Measurements from ENCODE around the gene LCN2.
A peak's percentile ranks its signal among the peaks of the same experiment; 100 is the strongest.
"Not testable (repeated sequence)": the region's sequence is repeated elsewhere in the genome, so short reads cannot be mapped to it uniquely, and the experiment has no call there.

LCN2 gene

GRCh38 chr9:128149001-128149701 lies at the start of gene LCN2:
Gene LCN2 (plus strand): TSS chr9:128149453. CDS start chr9:128149526, 73 bp downstream.
- DNase-seq (ENCODE audit: low spot score): peak; percentile 84

GRCh38 chr9:128099932-128100491 lies 49.2 kb upstream of the LCN2 start:
- DNase-seq (ENCODE audit: low spot score): no peak

- DNase-seq (ENCODE audit: low spot score): no peak
Observed at GRCh38 chr9:128100581-128100980, 48.7 kb upstream of the LCN2 start.

GRCh38 chr9:128101231-128101661 lies 48.0 kb upstream of the LCN2 start:
- no peak for DNase-seq (ENCODE audit: low spot score)

GRCh38 chr9:128101690-128102089 lies 47.6 kb upstream of the LCN2 start:
- no peak for DNase-seq (ENCODE audit: low spot score)

- no peak for DNase-seq (ENCODE audit: low spot score)
Observed at GRCh38 chr9:128102196-128102595, 47.1 kb upstream of the LCN2 start.

- no peak for DNase-seq (ENCODE audit: low spot score)
Observed at GRCh38 chr9:128102861-128103588, 46.2 kb upstream of the LCN2 start.

- DNase-seq (ENCODE audit: low spot score): no peak
Observed at GRCh38 chr9:128103589-128103962, 45.7 kb upstream of the LCN2 start.

- no peak for DNase-seq (ENCODE audit: low spot score)
Observed at GRCh38 chr9:128104171-128104618, 45.1 kb upstream of the LCN2 start.

GRCh38 chr9:128105538-128106175 lies 43.6 kb upstream of the LCN2 start:
- no peak for DNase-seq (ENCODE audit: low spot score)

- no peak for DNase-seq (ENCODE audit: low spot score)
Observed at GRCh38 chr9:128106181-128106939, 42.9 kb upstream of the LCN2 start.

- no peak for DNase-seq (ENCODE audit: low spot score)
Observed at GRCh38 chr9:128106940-128107467, 42.2 kb upstream of the LCN2 start.

GRCh38 chr9:128107468-128108268 lies 41.6 kb upstream of the LCN2 start:
- no peak for DNase-seq (ENCODE audit: low spot score)

GRCh38 chr9:128108269-128109049 lies 40.8 kb upstream of the LCN2 start:
- DNase-seq (ENCODE audit: low spot score): no peak

GRCh38 chr9:128109050-128109709 lies 40.1 kb upstream of the LCN2 start:
- no peak for DNase-seq (ENCODE audit: low spot score)

GRCh38 chr9:128111726-128112125 lies 37.5 kb upstream of the LCN2 start:
- DNase-seq (ENCODE audit: low spot score): not testable (repeated sequence)

- DNase-seq (ENCODE audit: low spot score): no peak
Observed at GRCh38 chr9:128113526-128114325, 35.5 kb upstream of the LCN2 start.

- DNase-seq (ENCODE audit: low spot score): no peak
Observed at GRCh38 chr9:128114326-128115186, 34.7 kb upstream of the LCN2 start.

All from LoVo (cell line).